Ovary (tissue), 9 donors: Measurements from ENCODE around the gene SHISA6. TPM values are rescaled to one million over a fixed set of nuclear protein-coding genes. Genes with fewer than 3 reads are reported as not detected.

Experiments
- DNase-seq, 5 donors: peaks; one replicate each; pipeline ENCODE4 v3.0.0-alpha.2; 2019 to 2020
- H3K27ac ChIP-seq, 2 donors: fragments of 200-600 bp; one replicate each; pipeline versions ENCODE4 v1.5.1 to v1.8.0; 2019 to 2022
- H3K27me3 ChIP-seq: fragments of 200-600 bp; one replicate; pipeline ENCODE4 v1.8.0; 2022
- H3K36me3 ChIP-seq: fragments of 200-600 bp; sonication (generic); one replicate; pipeline ENCODE4 v1.5.1; 2019
- H3K4me1 ChIP-seq: one replicate; pipeline ENCODE4 v1.8.1; 2013; ENCODE audit warnings: mild to moderate bottlenecking, moderate library complexity; ENCODE audit not compliant: insufficient read depth
- H3K4me3 ChIP-seq: fragments of 200-600 bp; sonication (generic); one replicate; pipeline ENCODE4 v1.5.1; 2017
- H3K9me3 ChIP-seq, 2 donors: fragments of 200-600 bp in 1 of 2; sonication (generic) in 1 of 2; one replicate each; pipeline versions ENCODE4 v1.5.1 to v1.8.1; 2013 to 2019; ENCODE audit warnings: mild to moderate bottlenecking in 1 of 2, moderate library complexity in 1 of 2
- EP300 ChIP-seq: sonication (generic); formaldehyde crosslinking; IDR thresholded peaks from one replicate; pipeline ENCODE4 v1.6.1; 2017; ENCODE audit warnings: antibody characterized with exemption
- POLR2A ChIP-seq: fragments of 450-650 bp; IDR thresholded peaks from one replicate; pipeline ENCODE4 v1.6.1; 2017; ENCODE audit warnings: antibody characterized with exemption, mild to moderate bottlenecking, moderate library complexity
- WGBS, 3 donors: extraction: QIAGEN DNeasy Blood & Tissue Kit in 1 of 3; methylation state at CpG; one replicate each; pipeline versions ENCODE4 v1.1.5 to v1.1.7; 2013 to 2017; 5-methylcytosine and 5-hydroxymethylcytosine counted together
- intact Hi-C, 4 donors: fragments of 100-400 bp; cut with DNase I; formaldehyde crosslinking; loops; one replicate each; pipeline versions ENCODE4 v1.11.0 to v1.15.1; 2022 to 2023
- polyA plus RNA-seq, 2 donors: library from polyadenylated mRNA; stranded (reverse); fragments of 200-250 nt in 1 of 2; fragments of 350-450 nt in 1 of 2; fragmentation: Illumina TruSeq in 1 of 2; extraction: RNeasy Lipid Tissue Mini Kit (QIAGEN cat#74804) in 1 of 2; gene quantifications; one replicate each; pipeline ENCODE4 v1.2.3, GENCODE V29; 2013 to 2014
- total RNA-seq, 7 donors: library from RNA; depleted of rRNA in 2 of 7; stranded (reverse); fragments of >200 nt in 2 of 7; fragmentation: NEBNext Ultra II Directional in 3 of 7; extraction: Animal tissue kit (Norgen Biotek cat#: 25700) in 3 of 7; gene quantifications; one replicate each; pipeline versions ENCODE4 v1.1.0 to v1.2.4, GENCODE V29; 2016 to 2023
- TF ChIP-seq, protein P1 (sequence below), 3 donors: fragments of 450-650 bp in 2 of 3; fragments of 200-600 bp in 1 of 3; IDR thresholded peaks; one replicate each; pipeline versions ENCODE4 v1.5.1 to v1.8.0; 2016 to 2022; ENCODE audit warnings: antibody characterized with exemption in 3 of 3, mild to moderate bottlenecking in 1 of 3
- donor health status: DM: no; HTN: no; CAD: no; lungs with moderate emphysema.
- donor health status: DM: no; HTN: no; CAD: no.
- donor health status: Bipolar disorder and iron deficiency.
- donor health status: DM: yes; HTN: yes; CAD: no.
- donor health status: DM: no; HTN: no; CAD: no.
- donor health status: DM: yes; HTN: yes; CAD: no.

Gene SHISA6
- total and polyA plus RNA-seq, 9 donors = 0.10 to 1.5 (median 0.38) TPM

DNA sequence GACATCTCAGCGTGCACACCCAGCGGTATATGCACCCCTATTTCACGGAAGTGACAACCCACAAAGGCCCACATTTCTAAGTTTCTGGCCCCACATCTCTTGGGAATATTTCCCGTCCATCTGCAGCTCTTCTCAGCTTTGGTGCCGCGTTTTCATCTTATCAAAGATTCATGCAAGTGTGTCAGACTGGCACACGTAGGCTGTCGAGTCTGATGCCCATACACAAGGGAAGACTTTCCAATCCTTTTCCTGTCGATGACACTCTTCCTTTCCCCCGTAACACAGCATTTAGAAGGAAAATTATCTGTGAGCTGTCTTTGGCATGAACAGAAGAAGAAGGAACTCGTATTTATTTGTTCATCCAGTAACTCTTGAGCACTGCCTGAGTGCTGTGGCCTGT is 83.0 kb downstream of the SHISA6 start:
- no peak for DNase-seq
- intact Hi-C loops = no loop called here
- H3K27me3 ChIP-seq = no peaks in the 10 kb centered on the region
- no peak overlapping the region for H3K27ac ChIP-seq
- H3K4me1 ChIP-seq = no peaks in the 10 kb centered on the region
- no peak for TF ChIP-seq EP300
- H3K4me3 ChIP-seq = no peak overlapping the region
- 92 to 96% (median 93%) methylated on average over 11 of the region's 11 CpGs for WGBS, 3 donors
- H3K36me3 ChIP-seq = no peaks in the 10 kb centered on the region
- no peaks in the 10 kb centered on the region for H3K9me3 ChIP-seq

DNA sequence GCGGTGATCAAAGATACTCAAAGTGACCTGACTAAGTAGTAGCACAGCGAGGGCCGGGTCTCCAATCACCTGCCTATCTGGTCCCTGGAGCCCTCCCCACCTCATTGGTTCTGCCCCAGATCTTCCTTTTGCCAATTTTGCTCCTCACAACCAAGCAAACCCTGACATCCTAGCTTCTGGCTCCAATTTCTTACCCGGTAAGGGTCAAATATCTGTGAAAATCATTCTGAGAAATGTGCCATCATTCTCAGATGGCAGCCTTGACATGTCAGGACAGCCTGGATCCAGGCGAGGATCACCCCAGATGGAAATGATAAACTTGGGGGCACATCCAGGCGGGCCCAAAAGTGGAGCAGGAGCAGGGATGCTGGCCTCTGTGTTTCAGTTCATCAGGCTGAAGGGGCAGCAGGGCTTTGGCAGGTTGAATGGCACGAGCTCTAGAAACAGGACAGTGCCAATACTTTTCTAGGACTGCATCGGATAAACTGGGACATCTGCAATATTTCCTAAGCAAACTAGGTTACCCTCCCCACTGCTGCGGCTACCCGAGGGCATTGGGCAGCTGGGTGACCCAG is 83.9 kb downstream of the SHISA6 start:
- TF ChIP-seq POLR2A (no peak), EP300 (no peak)
- TF ChIP-seq, protein P1, sequence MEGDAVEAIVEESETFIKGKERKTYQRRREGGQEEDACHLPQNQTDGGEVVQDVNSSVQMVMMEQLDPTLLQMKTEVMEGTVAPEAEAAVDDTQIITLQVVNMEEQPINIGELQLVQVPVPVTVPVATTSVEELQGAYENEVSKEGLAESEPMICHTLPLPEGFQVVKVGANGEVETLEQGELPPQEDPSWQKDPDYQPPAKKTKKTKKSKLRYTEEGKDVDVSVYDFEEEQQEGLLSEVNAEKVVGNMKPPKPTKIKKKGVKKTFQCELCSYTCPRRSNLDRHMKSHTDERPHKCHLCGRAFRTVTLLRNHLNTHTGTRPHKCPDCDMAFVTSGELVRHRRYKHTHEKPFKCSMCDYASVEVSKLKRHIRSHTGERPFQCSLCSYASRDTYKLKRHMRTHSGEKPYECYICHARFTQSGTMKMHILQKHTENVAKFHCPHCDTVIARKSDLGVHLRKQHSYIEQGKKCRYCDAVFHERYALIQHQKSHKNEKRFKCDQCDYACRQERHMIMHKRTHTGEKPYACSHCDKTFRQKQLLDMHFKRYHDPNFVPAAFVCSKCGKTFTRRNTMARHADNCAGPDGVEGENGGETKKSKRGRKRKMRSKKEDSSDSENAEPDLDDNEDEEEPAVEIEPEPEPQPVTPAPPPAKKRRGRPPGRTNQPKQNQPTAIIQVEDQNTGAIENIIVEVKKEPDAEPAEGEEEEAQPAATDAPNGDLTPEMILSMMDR (IDR thresholded peaks at IDR 0.05) = no peak
- H3K4me3 ChIP-seq = no peak overlapping the region
- H3K36me3 ChIP-seq = no peaks in the 10 kb centered on the region
- no peaks in the 10 kb centered on the region for H3K9me3 ChIP-seq
- no peak for DNase-seq
- WGBS, 3 donors = 92 to 97% (median 93%) methylated on average over 10 of the region's 10 CpGs
- no peaks in the 10 kb centered on the region for H3K27me3 ChIP-seq
- no peak overlapping the region for H3K27ac ChIP-seq
- intact Hi-C loops = no loop called here
- H3K4me1 ChIP-seq = no peaks in the 10 kb centered on the region

DNA sequence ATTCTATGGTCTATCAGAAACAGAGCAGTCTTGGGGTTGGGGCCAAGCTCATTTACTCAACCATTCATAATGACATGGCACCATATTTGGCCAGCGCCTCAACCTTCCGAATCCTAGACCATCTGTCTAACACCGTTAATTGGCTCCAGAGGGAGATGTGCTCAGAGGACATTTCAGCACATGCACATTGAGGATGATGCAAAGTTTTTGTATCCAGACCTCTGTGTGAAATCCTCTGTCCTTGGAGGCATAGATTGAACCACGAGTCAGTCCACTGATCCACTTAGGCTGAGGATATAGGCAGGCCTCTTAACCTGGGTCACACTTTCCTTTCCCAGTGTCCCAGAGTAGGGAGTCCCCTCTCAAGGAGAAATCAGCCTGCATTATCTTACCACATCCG is 85.5 kb downstream of the SHISA6 start:
- Histone ChIP-seq H3K27ac (no peak overlapping the region), H3K9me3 (no peaks in the 10 kb centered on the region), H3K36me3 (no peaks in the 10 kb centered on the region), H3K27me3 (no peaks in the 10 kb centered on the region), H3K4me1 (no peaks in the 10 kb centered on the region), H3K4me3 (no peak overlapping the region)
- intact Hi-C loops = no loop called here
- WGBS, 3 donors = 89 to 93% (median 90%) methylated on average over 5 of the region's 5 CpGs
- no peak for TF ChIP-seq POLR2A
- DNase-seq = no peak

DNA sequence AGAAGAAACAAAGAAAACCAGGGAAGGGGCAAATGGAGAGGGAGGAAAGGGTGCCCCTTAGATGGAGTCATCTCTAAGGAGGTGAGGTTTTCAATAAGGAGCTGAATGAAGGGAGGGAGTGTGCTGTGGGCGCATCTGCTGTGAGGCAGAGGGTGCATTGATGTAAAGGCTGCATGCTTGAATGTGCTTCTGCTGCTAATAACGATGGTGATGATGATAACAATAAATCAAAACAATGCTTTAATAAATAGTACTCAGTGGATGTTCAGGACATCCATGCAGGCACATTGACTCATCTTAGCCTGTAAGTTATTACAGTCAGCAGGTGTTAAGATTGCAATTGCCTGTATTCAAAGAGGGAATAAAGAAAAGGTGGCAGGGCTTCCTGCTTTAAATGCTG is 87.8 kb downstream of the SHISA6 start:
- no peaks in the 10 kb centered on the region for H3K9me3 ChIP-seq
- no peak for DNase-seq
- no peaks in the 10 kb centered on the region for H3K27me3 ChIP-seq
- TF ChIP-seq POLR2A (no peak), EP300 (no peak)
- TF ChIP-seq, protein P1 (IDR thresholded peaks at IDR 0.05) = no peak
- 49 to 55% (median 49%) methylated on average over 2 of the region's 2 CpGs for WGBS, 3 donors
- peaks cover 4% of the 10 kb centered on the region for H3K4me1 ChIP-seq
- intact Hi-C loops = no loop called here
- no peaks in the 10 kb centered on the region for H3K36me3 ChIP-seq
- no peak overlapping the region for H3K4me3 ChIP-seq
- H3K27ac ChIP-seq = no peak overlapping the region

DNA sequence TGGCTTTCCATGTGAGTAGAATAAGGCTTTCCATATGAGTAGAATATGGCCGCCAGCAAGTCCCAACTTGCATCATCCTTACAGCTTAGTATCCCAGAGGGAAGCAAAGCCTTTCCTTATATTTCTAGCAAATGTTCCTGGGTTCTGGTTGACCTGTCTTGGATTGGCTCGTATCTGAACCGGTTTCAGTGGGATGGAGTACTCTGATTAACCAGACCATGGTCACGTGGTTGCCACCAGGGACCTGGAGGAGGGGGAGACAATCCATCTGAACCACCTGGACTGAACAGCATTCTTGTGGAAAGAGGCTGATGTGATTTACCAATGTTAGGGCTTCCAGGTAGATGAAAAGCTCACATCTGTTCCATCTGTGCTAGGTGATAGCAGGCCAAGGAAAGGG is 89.0 kb downstream of the SHISA6 start:
- DNase-seq = no peak
- TF ChIP-seq, protein P1 (IDR thresholded peaks at IDR 0.05) = no peak
- TF ChIP-seq EP300 (no peak), POLR2A (no peak)
- Histone ChIP-seq H3K27ac (no peak overlapping the region), H3K27me3 (no peaks in the 10 kb centered on the region), H3K4me1 (peaks cover 4% of the 10 kb centered on the region), H3K9me3 (no peaks in the 10 kb centered on the region), H3K4me3 (no peak overlapping the region), H3K36me3 (no peaks in the 10 kb centered on the region)
- WGBS, 3 donors = 80 to 90% (median 88%) methylated on average over 4 of the region's 4 CpGs
- intact Hi-C loops = no loop called here
